ENCODE measurements around the gene MSL2. TPM values are rescaled to one million over a fixed set of nuclear protein-coding genes. Genes with fewer than 3 reads are reported as not detected.
"Not testable (repeated sequence)": the region's sequence is repeated elsewhere in the genome, so short reads cannot be mapped to it uniquely, and the experiment has no call there.

MSL2 gene
- total RNA-seq, 1 donor from 2014 or later, result 8.3 TPM

DNA sequence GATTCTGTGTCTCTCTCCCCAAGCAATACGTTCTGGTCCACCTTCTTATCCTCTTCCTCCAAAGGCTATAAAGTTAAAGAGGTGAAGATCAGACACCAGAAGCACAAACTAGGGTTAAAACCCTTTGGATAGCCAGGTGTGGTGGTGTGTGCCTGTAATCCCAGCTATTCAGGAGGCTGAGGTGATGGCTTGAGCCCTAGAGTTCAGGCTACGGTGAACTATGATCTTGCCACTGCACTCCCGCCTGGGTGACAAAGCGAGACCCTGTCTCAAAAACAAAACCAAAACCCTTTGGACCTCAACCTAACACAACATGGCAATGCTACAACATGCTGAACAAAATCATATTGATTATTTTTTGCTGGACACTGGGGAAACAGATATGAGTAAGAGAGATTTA lies 43.2 kb downstream of the MSL2 start:
- DNase-seq (ENCODE audit: low read depth), result no peak
- TF ChIP-seq, protein P1, sequence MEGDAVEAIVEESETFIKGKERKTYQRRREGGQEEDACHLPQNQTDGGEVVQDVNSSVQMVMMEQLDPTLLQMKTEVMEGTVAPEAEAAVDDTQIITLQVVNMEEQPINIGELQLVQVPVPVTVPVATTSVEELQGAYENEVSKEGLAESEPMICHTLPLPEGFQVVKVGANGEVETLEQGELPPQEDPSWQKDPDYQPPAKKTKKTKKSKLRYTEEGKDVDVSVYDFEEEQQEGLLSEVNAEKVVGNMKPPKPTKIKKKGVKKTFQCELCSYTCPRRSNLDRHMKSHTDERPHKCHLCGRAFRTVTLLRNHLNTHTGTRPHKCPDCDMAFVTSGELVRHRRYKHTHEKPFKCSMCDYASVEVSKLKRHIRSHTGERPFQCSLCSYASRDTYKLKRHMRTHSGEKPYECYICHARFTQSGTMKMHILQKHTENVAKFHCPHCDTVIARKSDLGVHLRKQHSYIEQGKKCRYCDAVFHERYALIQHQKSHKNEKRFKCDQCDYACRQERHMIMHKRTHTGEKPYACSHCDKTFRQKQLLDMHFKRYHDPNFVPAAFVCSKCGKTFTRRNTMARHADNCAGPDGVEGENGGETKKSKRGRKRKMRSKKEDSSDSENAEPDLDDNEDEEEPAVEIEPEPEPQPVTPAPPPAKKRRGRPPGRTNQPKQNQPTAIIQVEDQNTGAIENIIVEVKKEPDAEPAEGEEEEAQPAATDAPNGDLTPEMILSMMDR (conservative IDR thresholded peaks at IDR 0.05; ENCODE audit: low read depth, low read length), result no peak
- H3K4me3 ChIP-seq (ENCODE audit: low read depth, low read length), result no peak overlapping the region

DNA sequence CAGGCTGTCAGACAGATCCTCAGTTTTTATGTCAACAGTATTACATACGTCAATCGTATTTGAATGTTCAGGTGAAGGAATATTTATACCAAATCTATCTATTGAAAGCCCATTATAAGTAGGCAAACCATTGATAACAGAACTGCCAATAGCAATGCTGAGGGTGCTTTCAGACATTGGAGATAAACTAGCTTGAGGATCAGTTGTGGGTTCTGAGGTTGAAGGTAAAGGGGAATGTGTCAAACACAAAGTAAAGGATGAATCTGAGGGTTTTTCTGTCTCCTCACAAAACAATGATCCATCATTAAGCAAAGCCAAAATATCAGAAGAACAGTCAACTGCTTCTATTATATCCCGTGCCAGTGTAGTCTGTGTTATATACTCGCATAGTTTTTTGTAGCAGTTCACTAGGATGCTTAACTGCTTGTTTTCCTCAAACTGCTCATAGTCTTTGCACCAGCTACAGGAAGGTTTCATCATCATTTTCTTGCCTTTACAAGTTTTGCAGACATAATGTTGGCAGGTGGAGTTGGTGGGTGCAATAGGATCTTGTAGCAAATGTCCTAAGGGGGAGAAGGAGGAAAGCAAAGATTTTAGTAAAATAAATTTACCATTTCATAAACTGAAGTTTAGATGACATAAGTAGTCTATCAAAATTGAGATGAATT lies 43.8 kb downstream of the MSL2 start:
- no peak for DNase-seq (ENCODE audit: low read depth)
- TF ChIP-seq, protein P1 (conservative IDR thresholded peaks at IDR 0.05; ENCODE audit: low read depth, low read length), result no peak

DNA sequence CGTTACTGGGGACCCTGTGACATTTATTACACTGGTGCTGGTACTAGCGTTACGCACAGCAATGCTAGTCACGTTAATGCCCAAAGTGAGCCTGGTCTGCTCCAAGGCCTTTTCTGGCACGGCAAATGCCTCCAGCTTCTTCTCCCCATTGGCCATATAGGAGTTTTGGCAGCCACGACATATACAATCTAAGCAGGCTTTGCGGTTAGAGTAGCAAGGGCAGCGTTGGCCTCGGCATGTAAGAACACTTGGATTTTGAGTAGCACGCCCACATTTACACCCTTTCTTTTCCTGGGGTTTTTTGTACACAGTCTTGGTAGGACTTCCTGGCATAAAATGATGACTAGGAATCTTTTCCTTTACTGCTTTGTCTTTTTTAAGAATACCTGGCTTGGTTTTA lies 44.9 kb downstream of the MSL2 start:
- DNase-seq (ENCODE audit: low read depth), result no peak
- H3K4me3 ChIP-seq (ENCODE audit: low read depth, low read length), result no peak overlapping the region

More for the DNA sequence above, 43.8 kb downstream of the MSL2 start:
- no peak overlapping the region for H3K4me3 ChIP-seq (ENCODE audit: low read depth, low read length)

DNA sequence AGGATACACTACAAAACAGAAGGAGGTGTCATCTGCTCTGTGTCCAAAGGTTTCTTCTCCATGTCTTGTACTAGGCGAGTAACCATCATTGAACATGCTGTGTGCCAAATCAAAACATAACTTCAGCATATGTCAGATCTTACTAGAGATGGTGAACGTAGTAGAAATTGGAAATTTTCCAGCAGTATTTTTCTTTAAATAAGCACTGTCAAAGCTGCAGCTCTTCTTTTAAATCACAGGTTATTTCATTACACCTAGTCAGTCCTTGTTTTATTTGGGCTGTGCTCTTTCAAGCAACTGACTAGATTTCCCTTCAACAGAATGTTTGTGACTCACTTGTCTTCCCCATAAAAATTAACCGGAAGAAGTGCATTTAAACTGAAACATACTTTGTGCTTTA lies 46.5 kb downstream of the MSL2 start:
- TF ChIP-seq, protein P1 (conservative IDR thresholded peaks at IDR 0.05; ENCODE audit: low read depth, low read length), result no peak
- no peak for DNase-seq (ENCODE audit: low read depth)
- no peak overlapping the region for H3K4me3 ChIP-seq (ENCODE audit: low read depth, low read length)

More for the DNA sequence above, 44.9 kb downstream of the MSL2 start:
- TF ChIP-seq, protein P1 (conservative IDR thresholded peaks at IDR 0.05; ENCODE audit: low read depth, low read length), result no peak

DNA sequence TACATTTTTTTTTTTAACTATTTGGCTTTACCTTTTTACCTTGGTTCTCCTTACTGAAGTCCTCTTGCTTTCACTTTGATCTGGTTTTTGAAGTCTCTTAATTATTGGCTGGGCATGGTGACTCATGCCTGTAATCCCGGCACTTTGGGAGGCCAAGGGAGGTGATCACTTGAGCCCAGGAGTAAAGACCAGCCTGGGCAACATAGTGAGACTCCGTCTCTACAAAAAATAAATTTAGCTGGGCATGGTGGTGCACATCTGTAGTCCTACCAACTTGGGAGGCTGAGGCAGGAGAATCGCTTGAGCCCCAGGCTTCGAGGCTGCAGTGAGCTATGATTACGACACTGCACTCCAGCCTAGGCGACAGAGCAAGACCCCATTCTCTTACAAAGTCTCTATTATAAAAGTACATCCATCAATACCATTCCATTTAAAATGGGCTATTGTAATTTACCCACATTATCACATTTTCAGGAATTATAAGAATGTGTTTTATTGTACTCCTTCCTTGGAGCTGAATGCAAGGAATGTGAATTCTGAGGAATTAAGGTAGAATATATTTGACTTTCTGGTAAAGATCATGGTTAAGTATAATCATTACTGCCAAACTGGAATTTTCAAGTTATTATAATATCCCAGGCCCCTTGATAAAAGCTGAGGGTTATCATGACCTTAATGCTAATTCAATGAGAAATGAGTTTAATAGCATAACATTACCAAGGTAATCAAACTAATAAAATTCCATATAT lies 49.0 kb downstream of the MSL2 start:
- H3K4me3 ChIP-seq (ENCODE audit: low read depth, low read length), result no peak overlapping the region
- DNase-seq (ENCODE audit: low read depth), result no peak
- TF ChIP-seq, protein P1 (conservative IDR thresholded peaks at IDR 0.05; ENCODE audit: low read depth, low read length), result no peak

DNA sequence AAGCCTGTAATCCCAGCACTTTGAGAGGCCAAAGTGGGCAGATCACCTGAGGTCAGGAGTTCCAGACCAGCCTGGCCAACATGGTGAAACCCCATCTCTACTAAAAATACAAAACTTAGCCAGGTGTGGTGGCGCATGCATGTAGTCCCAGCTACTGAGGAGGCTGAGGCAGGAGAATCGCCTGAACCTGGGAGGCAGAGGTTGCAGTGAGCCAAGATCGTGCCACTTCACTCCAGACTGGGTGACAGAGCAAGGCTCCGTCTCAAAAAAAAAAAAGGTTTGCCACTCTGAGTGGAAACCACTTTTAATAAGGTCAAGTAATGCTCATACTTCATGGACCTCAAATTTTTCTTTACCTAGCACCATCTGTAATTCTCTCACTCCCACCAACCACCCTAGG lies 51.7 kb downstream of the MSL2 start:
- not testable (repeated sequence) for H3K4me3 ChIP-seq (ENCODE audit: low read depth, low read length); DNase-seq (ENCODE audit: low read depth)

DNA sequence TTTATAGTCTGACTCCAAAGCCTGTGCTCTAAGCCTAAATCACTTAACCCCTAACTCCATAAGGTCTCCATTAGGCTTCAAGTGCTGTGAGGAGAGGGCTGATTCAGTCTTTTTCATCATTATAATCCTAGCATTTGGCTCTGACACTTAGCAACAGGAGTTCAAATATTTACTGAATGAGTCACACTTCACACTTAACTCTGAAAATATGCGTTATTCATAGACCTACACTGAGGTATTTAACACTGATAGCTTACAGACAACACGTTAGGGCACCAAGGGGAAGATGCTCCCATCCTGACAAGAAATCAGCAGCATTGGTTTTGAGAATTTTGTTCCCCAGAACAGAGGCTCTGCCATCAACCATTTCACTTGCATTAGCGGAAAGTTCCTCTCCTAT lies 53.5 kb downstream of the MSL2 start:
- TF ChIP-seq, protein P1 (conservative IDR thresholded peaks at IDR 0.05; ENCODE audit: low read depth, low read length), result no peak
- DNase-seq (ENCODE audit: low read depth), result peak; percentile 80
- H3K4me3 ChIP-seq (ENCODE audit: low read depth, low read length), result no peak overlapping the region
